ENCODE measurements around the gene CENPE.

DNA sequence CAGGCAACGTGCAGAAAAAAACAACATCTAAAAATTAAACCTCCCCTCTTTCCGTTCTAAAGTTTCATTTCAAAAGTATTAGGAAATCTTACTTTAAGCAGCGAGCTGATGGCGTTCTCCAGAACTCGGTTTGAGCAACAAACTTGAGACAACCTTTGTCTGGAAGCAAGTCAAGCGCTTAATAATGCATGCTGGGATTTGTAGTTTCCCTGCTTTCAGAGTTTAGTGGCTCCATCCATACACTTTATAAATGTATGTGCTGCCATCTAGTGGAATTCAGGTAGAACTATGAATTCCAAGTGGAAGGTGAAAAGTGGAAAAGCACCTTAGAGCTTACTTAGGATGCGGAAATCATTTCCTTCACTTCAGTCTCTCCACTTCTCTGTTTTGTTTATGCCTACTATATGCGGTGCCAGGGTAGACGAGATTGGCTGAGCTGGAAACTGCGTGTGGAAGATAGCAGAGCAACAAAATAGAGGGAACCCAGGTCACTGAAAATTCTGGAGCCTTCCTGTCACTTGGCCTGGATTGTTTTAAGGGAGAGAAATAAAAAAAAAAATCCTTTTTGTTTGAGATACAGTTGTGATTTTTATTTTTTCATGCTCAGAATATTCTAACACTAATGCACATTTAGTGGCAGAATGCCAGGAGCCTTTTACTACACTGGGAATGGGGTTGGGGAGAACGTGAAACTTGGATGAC lies 98.3 kb downstream of the CENPE start, which contains the start of gene BDH2:
- peak; percentile 52 to 92 (median 88) for TF ChIP-seq CTCF (IDR thresholded peaks at IDR 0.05)
- TF ChIP-seq POLR2A (IDR thresholded peaks at IDR 0.05): peak; percentile 54
- TF ChIP-seq POLR2AphosphoS5 (IDR thresholded peaks at IDR 0.05): peak; percentile 91

Measured in prostate gland (tissue), 2 donors.